Ecto neural progenitor cell (in vitro differentiated cells): ENCODE measurements around the gene MLIP.

Experiments
- DNase-seq: peaks from one replicate; pipeline ENCODE4 v3.0.0-alpha.2; 2018; ENCODE audit warnings: low spot score

The MLIP gene

DNA sequence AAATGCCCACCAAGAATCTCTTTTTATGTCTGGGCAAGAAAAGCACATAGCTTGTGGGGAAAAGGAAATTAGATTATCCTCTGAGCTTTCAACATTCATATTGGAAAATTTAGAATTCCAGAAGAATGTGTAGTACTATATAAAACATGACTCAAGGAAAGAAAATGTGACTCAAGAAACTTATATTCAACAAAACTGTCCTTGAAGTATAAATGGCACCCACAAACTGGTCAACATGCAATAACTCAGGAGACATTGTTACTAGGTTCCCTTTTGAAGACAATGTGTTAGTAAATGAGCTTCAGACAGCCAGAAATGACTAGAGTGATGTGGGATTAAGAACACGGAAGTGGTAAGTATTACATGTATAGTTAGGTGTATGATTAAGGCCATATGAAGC, 170.9 kb downstream of the MLIP start:
- DNase-seq = no peak

DNA sequence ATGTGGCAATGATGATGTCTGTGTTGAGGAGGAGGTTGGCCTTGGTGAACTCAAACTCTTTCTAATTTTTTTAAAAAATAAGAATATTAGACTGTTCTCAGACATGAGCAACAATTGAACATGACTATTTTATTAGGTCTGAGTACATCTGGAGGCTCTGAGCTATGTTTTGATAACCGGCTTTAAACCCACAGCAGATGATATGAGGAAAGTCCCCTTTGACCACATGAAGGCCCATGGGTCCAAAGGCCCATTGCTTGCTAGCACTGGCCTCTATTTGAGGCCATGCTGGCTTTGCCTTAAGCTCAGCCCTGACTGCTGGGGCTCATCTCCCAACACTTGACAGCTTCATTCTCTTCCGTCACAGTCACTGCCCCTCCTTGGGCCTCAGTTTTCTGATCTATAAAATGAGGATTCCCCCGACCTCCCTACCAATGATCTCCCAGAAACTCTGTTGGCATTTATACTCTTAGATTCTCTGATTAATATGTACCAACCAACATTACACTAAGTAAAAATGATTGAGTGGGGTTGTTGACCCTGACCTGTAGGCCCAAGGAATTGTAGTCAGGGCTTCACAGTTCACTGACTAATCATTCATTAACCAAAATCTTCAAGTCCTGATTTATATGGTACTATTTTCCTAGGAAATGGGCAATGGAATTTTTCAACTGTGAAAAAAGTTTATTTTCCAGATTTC, 173.1 kb downstream of the MLIP start:
- no peak for DNase-seq

DNA sequence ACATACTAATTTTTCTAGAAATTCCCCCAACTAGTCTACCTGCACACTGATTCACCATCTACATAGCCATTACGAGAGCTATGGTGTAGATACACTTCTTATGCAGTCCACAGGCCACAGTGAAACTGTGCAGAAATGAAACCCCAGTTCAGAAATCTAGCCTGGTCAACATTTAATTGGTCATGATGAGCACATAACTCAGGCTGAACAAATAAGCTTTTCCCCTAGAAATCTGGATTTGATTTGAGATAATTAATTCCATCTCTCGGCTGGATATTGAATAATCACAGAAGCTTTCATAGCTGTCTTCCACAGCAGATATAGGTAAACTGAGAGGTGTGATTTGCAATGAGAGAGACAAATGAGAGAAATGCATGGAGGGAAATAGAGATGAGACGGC, 174.4 kb downstream of the MLIP start:
- no peak for DNase-seq

DNA sequence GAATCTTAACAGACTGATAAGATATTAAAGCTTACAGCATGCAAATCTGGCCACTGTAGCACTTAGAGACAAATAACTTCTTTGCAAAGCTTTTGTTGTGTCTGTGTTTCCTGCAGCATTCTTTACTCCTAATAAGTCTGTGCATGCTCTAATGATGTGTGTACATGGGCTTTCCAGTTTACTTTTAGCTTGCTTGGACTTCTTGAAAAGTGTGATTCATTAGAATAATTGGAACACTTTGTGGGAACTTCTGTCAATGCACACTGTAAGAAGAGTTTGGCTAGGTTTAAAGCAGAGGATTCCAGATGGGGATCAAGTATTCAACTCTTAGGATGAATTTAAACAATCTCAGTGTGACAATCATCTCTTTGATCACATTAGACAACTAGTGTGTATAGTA, 174.9 kb downstream of the MLIP start:
- DNase-seq = no peak

DNA sequence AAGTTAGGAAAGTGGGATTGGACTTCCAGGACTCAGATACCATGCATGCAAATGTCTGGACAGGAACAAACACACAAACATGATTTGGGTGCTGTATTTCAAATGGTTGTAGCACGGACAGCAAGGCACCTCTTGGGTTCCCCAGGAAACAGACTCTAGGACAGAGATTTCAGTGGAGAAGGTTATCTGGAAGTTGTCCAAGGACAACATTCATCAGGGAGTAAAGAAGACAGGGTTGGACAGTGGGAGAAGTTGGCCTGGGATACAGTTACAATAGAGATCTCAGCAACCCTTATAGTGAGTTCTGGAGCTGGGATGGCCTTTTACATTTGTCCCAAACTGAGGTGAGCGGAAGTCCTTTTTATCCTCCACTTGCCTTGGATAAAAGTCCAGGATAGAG, 177.2 kb downstream of the MLIP start:
- no peak for DNase-seq

DNA sequence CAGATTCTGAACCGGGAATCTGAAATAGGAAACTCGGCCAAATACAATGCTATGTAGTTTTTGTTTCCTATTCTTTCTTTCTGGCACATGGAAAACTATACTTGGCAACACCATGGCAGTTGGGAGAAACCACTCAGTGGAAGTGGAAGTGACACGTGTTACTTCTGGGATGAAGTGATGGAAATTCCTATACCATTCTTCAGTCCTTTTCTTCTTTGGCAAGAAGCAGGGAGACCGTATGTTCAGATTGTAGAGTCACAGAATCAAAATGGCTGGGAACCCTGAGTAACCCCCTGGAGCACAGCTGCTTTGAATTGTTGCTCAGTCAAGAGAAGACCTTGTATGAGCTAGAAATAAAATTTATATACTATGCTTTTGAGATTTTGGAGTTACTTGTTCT, 178.2 kb downstream of the MLIP start:
- DNase-seq = no peak

DNA sequence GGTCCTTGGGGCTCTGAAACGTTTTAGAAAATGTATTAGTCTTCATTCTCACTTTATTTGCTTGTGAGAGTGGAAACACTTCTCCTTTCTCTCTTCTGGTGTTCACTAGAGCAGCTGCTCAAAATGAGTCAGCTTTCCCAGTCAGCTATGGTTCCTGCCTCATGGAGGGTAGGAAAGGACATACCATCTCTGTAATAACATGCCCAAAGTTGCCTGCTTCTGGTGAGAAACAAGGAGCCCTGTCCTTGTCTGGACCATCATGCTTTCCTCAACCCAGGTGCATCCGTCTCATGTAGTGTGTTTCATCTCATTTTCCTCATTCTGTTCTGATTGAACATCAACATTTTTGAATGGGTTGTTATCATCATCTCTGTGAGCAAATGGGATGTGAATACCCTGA, 179.9 kb downstream of the MLIP start:
- no peak for DNase-seq

DNA sequence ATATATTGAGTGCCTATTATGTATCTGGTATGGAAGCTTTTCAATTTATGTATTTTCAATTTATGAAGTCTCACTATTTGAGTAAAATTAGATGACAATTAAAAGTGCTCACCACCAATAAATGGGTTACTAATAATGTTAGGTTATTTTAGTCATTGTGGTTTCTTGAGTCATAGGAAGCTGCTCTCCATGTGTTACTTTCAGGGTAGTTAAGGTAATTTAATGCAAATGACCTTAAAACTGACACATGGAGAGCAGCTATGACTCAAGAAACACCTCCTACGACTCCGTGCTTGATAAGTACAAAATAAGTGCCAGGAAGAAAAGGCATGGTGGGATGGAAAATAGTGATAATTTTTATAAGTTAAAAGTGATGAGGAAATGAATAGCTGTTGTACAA, 180.5 kb downstream of the MLIP start:
- no peak for DNase-seq

DNA sequence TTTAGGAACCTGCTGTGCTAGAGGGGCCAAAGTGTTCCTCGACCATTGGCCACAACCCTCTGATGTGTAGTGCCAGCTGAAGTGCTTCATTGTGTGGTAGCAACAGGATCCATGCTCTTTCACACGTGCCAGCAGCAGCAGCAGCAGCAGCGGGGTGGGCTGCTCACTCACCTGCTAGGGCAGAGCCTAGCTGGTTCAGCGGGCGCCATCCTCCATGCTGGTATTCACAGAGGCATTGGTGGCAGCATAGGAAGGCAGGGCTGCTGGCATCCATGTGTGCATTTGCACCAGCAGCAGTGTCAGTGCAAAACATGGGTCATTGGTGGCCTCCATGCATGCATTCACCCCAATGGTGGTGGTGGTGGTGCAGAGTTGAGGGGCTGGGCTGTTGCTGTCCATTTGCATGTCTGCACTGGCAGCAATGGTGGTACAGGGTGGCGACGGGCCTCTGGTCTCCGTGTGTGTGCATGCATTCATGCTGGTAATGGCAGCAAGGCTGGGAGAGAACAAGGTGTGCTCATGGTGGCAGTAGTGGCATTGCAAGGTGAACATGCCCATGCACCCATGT, 183.8 kb downstream of the MLIP start:
- no peak for DNase-seq

DNA sequence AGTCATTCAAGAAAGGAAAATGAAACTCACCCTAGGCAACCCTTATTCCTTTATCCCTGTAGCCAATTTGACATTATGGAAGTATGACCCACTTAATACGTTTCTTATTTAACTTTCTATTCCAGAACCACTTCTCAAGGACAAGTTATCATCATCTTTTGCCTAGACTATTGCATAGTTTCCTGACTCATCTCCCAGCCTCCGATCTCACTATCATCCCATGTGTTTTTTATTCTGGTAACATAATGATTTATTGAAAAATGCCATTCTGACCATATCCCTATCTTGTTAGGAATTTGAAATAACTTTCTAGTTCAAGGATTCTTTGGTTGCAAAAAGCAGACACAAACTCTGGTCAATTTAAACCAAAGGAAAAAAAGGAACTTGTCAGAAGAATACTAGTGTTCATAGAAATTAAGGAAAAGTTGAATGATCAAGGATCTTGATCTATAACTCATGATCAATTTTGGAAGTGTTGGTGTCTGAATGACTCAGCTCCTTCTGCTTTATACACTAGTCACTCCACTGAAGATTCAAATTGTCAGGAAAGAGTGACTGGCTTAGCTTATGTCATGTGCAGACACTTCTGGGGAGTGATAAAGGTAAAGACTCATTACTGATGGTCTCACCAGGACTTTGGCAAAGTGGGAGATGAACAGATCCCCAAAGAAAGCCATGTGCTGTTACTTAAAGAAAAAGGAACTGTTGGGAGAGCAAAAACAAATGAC, 188.5 kb downstream of the MLIP start:
- no peak for DNase-seq

DNA sequence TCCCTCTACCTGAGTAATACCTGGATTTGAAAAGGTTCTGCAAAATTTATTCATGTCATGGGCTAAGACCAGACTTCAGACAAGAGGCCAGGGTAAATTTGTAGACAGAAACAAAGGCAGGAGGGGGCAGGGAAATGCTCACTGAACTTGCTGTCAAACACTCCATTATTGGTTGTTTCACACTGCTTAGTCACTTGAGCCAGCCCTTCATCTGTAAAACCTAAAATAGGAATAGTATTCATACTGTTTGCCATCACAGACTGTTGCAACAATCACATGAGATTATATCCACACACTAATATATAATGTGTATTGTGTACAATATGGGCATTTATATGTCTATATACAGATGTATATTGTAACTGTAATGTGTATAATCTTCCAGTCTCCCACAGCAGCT, 190.5 kb downstream of the MLIP start:
- no peak for DNase-seq

DNA sequence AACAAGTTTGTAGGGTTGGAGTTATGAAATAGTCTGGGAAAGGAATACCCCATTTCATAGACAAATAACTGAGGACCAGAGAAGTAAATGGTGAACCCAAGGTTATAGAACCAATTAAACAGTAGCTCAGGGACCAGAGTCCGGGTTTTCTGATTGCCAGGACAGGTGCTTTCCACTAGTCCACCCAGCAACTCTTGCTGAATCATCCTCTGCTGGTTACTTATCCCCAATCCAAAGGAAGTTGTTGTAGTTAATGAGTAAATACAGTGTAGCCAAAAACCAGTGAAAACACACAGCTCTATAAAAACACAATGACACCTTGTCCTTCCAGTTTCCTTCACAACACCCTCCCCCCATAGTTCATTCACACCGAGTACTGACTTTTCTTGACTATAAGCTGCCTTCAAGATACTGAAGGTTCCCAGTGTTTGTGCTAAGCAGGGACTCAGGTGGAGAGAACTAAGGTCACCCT, 196.2 kb downstream of the MLIP start:
- no peak for DNase-seq

DNA sequence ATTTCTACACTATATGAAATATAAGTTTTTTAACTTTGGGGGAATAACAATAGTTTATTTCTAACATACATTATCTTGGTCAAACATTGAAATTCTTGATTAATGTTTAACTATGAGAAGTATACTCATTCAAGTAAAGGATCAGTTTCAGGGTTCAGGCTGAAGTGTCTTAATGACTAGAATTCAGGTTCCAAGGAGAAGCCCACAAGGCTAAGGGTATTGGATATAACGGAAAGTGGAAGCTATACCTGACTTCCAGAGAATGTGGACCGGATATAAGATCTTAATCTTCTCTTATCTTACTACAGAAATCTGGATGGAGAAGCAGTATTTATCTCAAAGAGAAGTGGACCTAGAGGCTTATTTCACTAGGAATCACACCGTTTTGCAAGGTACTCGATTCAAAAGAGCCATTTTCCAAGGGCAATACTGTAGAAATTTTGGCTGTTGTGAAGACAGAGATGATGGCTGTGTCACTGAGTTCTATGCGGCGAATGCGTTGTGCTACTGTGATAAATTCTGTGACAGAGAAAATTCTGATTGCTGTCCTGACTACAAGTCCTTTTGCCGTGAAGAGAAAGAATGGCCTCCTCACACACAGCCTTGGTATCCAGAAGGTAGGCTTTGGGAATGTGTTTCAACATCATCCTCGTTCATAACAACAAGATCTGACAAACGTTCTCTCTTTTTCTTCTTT, 197.2 kb downstream of the MLIP start, which contains the start of gene TINAG:
TSS of gene TINAG (plus strand) at position 153 of the 697 bp plus-strand sequence. CDS start at position 263, 110 bp downstream.
- no peak for DNase-seq

DNA sequence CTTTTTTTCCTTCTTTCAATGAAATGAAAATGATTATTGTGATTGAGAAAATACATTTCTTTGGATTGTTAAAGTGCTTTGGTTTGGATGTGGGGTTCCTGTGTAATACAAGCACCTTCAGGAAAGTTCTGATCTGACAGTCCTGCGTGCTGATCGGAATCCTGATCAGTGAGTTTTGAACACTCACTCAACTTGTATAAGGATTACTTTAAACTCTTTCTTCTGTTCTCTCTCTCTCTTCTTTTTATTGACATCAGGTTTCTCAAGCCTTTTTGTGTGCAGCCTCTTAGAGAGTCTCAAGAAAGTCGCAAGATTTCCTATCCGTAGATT, 197.7 kb downstream of the MLIP start:
- no peak for DNase-seq

DNA sequence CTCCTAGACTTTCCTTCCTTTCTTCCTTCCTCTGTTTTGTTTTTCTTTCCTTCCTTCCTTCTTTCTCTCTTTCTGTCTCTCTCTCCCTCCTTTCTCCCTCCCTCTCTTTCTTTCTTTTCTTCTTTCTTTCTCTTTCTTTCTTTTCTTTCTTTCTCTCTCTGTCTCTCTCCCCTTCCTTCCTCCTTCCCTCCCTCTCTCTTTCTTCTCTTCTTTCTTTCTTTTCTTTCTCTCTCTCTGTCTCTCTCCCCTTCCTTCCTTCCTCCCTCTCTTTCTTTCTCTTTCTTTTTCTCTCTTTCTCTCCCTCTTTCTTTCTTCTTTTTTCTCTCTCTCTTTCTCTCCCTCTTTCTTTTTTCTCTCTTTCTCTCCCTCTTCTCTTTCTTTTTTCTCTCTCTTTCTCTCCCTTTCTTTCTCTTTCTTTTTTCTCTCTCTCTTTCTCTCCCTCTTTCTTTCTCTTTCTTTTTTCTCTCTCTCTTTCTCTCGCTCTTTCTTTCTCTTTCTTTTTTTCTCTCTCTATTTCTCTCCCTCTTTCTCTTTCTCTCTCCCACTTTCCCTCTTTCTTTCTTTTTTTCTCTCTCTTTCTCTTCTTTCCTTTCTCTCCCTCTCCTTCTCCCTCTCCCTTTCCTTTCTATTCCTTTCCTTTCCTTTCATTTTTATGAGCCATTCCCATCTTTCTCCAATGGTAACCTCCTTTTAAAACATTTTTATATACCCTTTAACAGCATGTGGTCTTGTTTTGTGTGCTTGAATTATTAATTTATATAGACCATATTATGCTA, 199.3 kb downstream of the MLIP start:
- no peak for DNase-seq

DNA sequence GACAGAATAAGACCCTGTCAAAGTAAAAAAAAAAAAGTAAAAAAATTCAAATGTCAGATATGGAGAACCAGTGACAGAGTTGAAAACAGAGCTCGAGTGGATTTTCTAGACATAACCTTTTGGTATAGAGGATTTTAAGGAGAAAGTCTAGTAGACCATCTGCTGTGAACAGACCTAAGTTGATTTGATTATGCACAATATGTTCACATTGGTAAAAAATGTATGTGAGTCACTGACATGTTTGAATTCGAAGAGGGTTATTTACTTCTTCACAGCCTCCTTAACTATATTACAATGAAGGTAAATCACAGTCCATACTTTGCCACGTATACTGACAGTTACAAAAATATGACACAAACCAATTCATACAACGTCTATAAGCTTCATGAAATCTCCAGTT, 204.4 kb downstream of the MLIP start:
- no peak for DNase-seq
